Activated B cell treated with CpG ODN at 0.5 μM for 24 hours (primary cell): ENCODE results near the gene CERS6. TPM values are rescaled to one million over a fixed set of nuclear protein-coding genes. Genes with fewer than 3 reads are reported as not detected.
"Not testable (repeated sequence)": the region's sequence is repeated elsewhere in the genome, so short reads cannot be mapped to it uniquely, and the experiment has no call there.

ENCODE experiments used
- ATAC-seq: fragments of 200-7000 bp; cut with Tn5 transposase; one replicate; pipeline ENCODE4 v1.10.0; 2021; ENCODE audit warnings: low read depth, mild to moderate bottlenecking, moderate library complexity
- CTCF ChIA-PET: fragments of 350-600 bp; sonication (Branson Sonifier 250); formaldehyde crosslinking; loops from one replicate; lab custom pipeline; 2021; ENCODE audit warnings: antibody characterized with exemption; lab: Charles Lee
- POLR2A ChIA-PET: fragments of 350-600 bp; sonication (Branson Sonifier 250); formaldehyde crosslinking; loops from one replicate; lab custom pipeline; 2021; ENCODE audit warnings: antibody characterized with exemption; lab: Charles Lee
- DNase-seq: peaks from one replicate; pipeline ENCODE4 v3.0.0; 2022
- H3K27ac Mint-ChIP-seq: one replicate; pipeline ENCODE4 v1.8.0; 2020; ENCODE audit warnings: mixed read lengths
- H3K27me3 Mint-ChIP-seq: one replicate; pipeline ENCODE4 v1.8.0; 2021; ENCODE audit warnings: mixed read lengths
- H3K36me3 Mint-ChIP-seq: one replicate; pipeline ENCODE4 v1.8.0; 2021; ENCODE audit warnings: low read depth, mixed read lengths
- H3K4me1 Mint-ChIP-seq: one replicate; pipeline ENCODE4 v1.8.0; 2021; ENCODE audit warnings: mixed read lengths
- H3K4me3 Mint-ChIP-seq: one replicate; pipeline ENCODE4 v1.8.0; 2020; ENCODE audit warnings: mild to moderate bottlenecking, mixed read lengths
- H3K9me3 Mint-ChIP-seq: one replicate; pipeline ENCODE4 v1.8.0; 2020; ENCODE audit warnings: mixed read lengths
- CTCF ChIP-seq: fragments of 200-600 bp; IDR thresholded peaks from one replicate; pipeline ENCODE4 v1.8.0; 2022; ENCODE audit warnings: antibody characterized with exemption, mild to moderate bottlenecking
- intact Hi-C: fragments of 100-400 bp; cut with micrococcal nuclease; formaldehyde crosslinking; loops from one replicate; pipeline ENCODE4 v1.15.1; 2024
- total RNA-seq: library from RNA; stranded (reverse); gene quantifications from 2 replicates; pipeline ENCODE4 v1.2.3, GENCODE V29; 2022

The CERS6 gene
- total RNA-seq: 5.3 and 6.1 TPM in 2 replicates

- ChIA-PET CTCF (interaction anchor here (0.7 to 0.8 kb wide), 2 partner anchors 109 to 383 kb away, joined by 3 read pairs; no protein-coding TSS in a partner anchor), POLR2A (interaction anchor here (0.6 to 1.2 kb wide), 5 partner anchors 9 to 39 kb away, joined by 3 to 8 read pairs (median 5); no protein-coding TSS in a partner anchor)
- Mint-ChIP-seq H3K4me3 (no peak within 1 kb of the TSS), H3K9me3 (no peaks in the 10 kb centered on the region), H3K4me1 (peaks cover 20% of the 10 kb centered on the region), H3K27me3 (no peaks in the 10 kb centered on the region), H3K36me3 (no peaks in the 10 kb centered on the region), H3K27ac (peak within 1 kb of the TSS; percentile 74)
- TF ChIP-seq CTCF: no peak
- ATAC-seq (peak; percentile 94), DNase-seq (peak; percentile 78)
- intact Hi-C loops: loop anchor here (1.0 to 5.0 kb wide), 8 partner anchors 34 to 906 kb away; partner anchors contain the start of genes LRP2, SPC25 and STK39
Observed at GRCh38 chr2:168455645-168456520, at the start of gene CERS6. Gene CERS6, plus strand, starts transcription at chr2:168456272. Its CDS starts 177 bp downstream, at chr2:168456449.

DNA sequence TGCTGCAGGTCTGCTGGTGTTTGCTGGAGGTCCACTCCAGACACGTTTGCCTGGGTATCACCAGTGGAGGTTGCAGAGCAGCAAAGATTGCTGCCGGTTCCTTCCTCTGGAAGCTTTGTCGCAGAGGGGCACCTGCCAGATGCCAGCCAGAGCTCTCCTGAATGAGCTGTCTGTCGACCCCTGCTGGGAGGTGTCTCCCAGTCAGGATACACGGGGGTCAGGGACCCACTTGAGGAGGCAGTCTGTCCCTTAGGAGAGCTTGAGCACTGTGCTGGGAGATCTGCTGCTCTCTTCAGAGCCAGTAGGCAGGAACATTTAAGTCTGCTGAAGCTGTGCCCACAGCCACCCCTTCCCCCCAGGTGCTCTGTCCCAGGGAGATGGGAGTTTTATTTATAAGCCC is 43.8 kb upstream of the CERS6 start:
- H3K4me3 Mint-ChIP-seq, ATAC-seq, intact Hi-C loops, H3K4me1 Mint-ChIP-seq, H3K27me3 Mint-ChIP-seq, H3K27ac Mint-ChIP-seq, CTCF ChIA-PET, DNase-seq, POLR2A ChIA-PET, H3K36me3 Mint-ChIP-seq: not testable (repeated sequence)
- H3K9me3 Mint-ChIP-seq: peaks cover 13% of the 10 kb centered on the region

- DNase-seq, H3K4me3 Mint-ChIP-seq, H3K27me3 Mint-ChIP-seq, ATAC-seq, H3K4me1 Mint-ChIP-seq, H3K9me3 Mint-ChIP-seq, CTCF ChIA-PET, POLR2A ChIA-PET, H3K36me3 Mint-ChIP-seq, H3K27ac Mint-ChIP-seq, intact Hi-C loops: not testable (repeated sequence)
Observed at GRCh38 chr2:168413101-168413500, 43.0 kb upstream of the CERS6 start.

DNA sequence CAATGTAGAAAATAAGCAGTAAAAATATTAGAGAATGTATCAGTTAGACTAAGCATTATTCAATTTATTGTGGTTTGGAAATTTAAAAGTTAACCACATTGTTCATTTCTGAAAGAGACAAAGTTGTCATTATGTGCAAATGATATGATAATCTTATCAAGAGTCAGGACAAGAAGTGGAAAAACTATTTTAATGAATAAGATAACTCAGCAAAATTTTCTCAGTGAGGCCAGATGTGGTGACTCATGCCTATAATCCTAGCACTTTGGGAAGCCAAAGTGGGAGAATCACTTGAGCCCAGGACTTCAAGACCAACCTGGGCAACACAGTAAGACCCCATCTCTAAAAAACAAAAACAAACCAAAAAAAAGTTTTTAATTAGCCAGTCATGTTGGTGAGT is 39.5 kb upstream of the CERS6 start:
- Mint-ChIP-seq H3K4me3 (no peak overlapping the region), H3K27me3 (peaks cover 1% of the 10 kb centered on the region), H3K36me3 (no peaks in the 10 kb centered on the region), H3K27ac (no peak overlapping the region), H3K4me1 (peaks cover 3% of the 10 kb centered on the region), H3K9me3 (peaks cover 7% of the 10 kb centered on the region)
- intact Hi-C loops: no loop called here
- DNase-seq (no peak), ATAC-seq (no peak)
- ChIA-PET POLR2A (no interaction called here), CTCF (no interaction called here)
- TF ChIP-seq CTCF: no peak

- CTCF ChIA-PET: no interaction called here
Observed at GRCh38 chr2:168422584-168422983, 33.5 kb upstream of the CERS6 start.

More at GRCh38 chr2:168422584-168422983, 33.5 kb upstream of the CERS6 start:
- no peak for TF ChIP-seq CTCF
- H3K4me3 Mint-ChIP-seq: no peak overlapping the region
- H3K9me3 Mint-ChIP-seq: peaks cover 9% of the 10 kb centered on the region
- DNase-seq (no peak), ATAC-seq (no peak)
- H3K36me3 Mint-ChIP-seq: no peaks in the 10 kb centered on the region
- peaks cover 8% of the 10 kb centered on the region for H3K4me1 Mint-ChIP-seq
- intact Hi-C loops: no loop called here
- H3K27ac Mint-ChIP-seq: no peak overlapping the region
- H3K27me3 Mint-ChIP-seq: no peaks in the 10 kb centered on the region
- POLR2A ChIA-PET: no interaction called here
